K562 (cell line): ENCODE measurements around the gene KCNA2. TPM values are rescaled to one million over a fixed set of nuclear protein-coding genes. Genes with fewer than 3 reads are reported as not detected.

Experiments used
- CBX5 ChIP-seq: IDR thresholded peaks from 2 replicates; pipeline ENCODE4 v1.6.1; 2014; ENCODE audit warnings: low read depth, borderline replicate concordance
- DEAF1 ChIP-seq: fragments of 450-650 bp; formaldehyde crosslinking; IDR thresholded peaks from 2 replicates; pipeline ENCODE4 v1.4.0; 2020; ENCODE audit warnings: mild to moderate bottlenecking, moderate library complexity
- FOS ChIP-seq: IDR thresholded peaks from 3 replicates; pipeline ENCODE4 v1.6.1; 2011; ENCODE audit not compliant: insufficient read length; ENCODE audit errors: extremely low read depth
- FOXK2 ChIP-seq, 2 experiments: fragments of 450-650 bp; IDR thresholded peaks in 1 of 2; conservative IDR thresholded peaks in 1 of 2; 2 replicates each; pipeline ENCODE4 v1.6.1; 2016; ENCODE audit warnings: low read depth in 2 of 2, mild to moderate bottlenecking in 1 of 2
- HMGN3 ChIP-seq: IDR thresholded peaks from 2 replicates; pipeline ENCODE4 v1.6.1; 2011; ENCODE audit warnings: borderline replicate concordance, low read depth, mild to moderate bottlenecking, mixed read lengths, low read length; ENCODE audit not compliant: insufficient read length; ENCODE audit errors: extremely low read depth
- KLF16 ChIP-seq: IDR thresholded peaks from 2 replicates; pipeline ENCODE4 v1.6.1; 2016; ENCODE audit warnings: antibody characterized with exemption
- LCOR ChIP-seq: sonication (generic); formaldehyde crosslinking; IDR thresholded peaks from 2 replicates; pipeline ENCODE4 v1.8.0; 2022; ENCODE audit warnings: mild to moderate bottlenecking, missing genetic modification reagents
- MECOM ChIP-seq: fragments of 250-450 bp; sonication (Bioruptor Pico); IDR thresholded peaks from 2 replicates; pipeline ENCODE4 v1.8.0; 2022; ENCODE audit warnings: inconsistent platforms
- MTA1 ChIP-seq: fragments of 450-650 bp; IDR thresholded peaks from 2 replicates; pipeline ENCODE4 v1.6.1; 2017; ENCODE audit warnings: borderline replicate concordance
- SETDB1 ChIP-seq: IDR thresholded peaks from one replicate; pipeline ENCODE4 v1.6.1; 2012; ENCODE audit warnings: low read length, control low read depth, inconsistent platforms
- SMAD1 ChIP-seq: fragments of 150-350 bp; IDR thresholded peaks from 2 replicates; pipeline ENCODE4 v1.6.1; 2014; ENCODE audit warnings: low read length, low read depth; ENCODE audit not compliant: partially characterized antibody
- SOX6 ChIP-seq: fragments of 450-650 bp; IDR thresholded peaks from 2 replicates; pipeline ENCODE4 v1.6.1; 2014; ENCODE audit warnings: mild to moderate bottlenecking
- SRF ChIP-seq, 2 experiments: fragments of 250-450, 450-650 bp in 1 of 2; sonication (Bioruptor Pico) in 1 of 2; sonication (generic) in 1 of 2; formaldehyde crosslinking; IDR thresholded peaks; 2 replicates each; pipeline versions ENCODE4 v1.5.0 to v1.5.1; 2020 to 2022; ENCODE audit warnings: mild to moderate bottlenecking in 1 of 2, missing genetic modification reagents in 1 of 2
- THRB ChIP-seq: fragments of 450-650 bp; formaldehyde crosslinking; conservative IDR thresholded peaks from 2 replicates; pipeline ENCODE4 v1.4.0; 2022; ENCODE audit warnings: mild to moderate bottlenecking, missing genetic modification characterization
- UBTF ChIP-seq, 2 experiments: IDR thresholded peaks; 2 replicates each; pipeline ENCODE4 v1.6.1; 2012; ENCODE audit warnings: improper control_type of control experiment in 2 of 2, low read depth in 2 of 2, low read length in 2 of 2, borderline replicate concordance in 1 of 2
- ZFP1 ChIP-seq: fragments of 450-650 bp; formaldehyde crosslinking; IDR thresholded peaks from 2 replicates; pipeline ENCODE4 v1.4.0; 2020; ENCODE audit warnings: mild to moderate bottlenecking, mixed read lengths
- ZNF124 ChIP-seq: sonication (generic); formaldehyde crosslinking; IDR thresholded peaks from 2 replicates; pipeline ENCODE4 v1.8.1; 2022; ENCODE audit warnings: missing genetic modification reagents
- ZNF133 ChIP-seq: fragments of 250-450 bp; sonication (Bioruptor Pico); IDR thresholded peaks from 2 replicates; pipeline ENCODE4 v1.4.0; 2020; ENCODE audit warnings: mild to moderate bottlenecking
- ZNF174 ChIP-seq: fragments of 250-450 bp; sonication (Bioruptor Pico); IDR thresholded peaks from 2 replicates; pipeline ENCODE4 v1.4.0; 2020; ENCODE audit warnings: mild to moderate bottlenecking
- ZNF212 ChIP-seq: fragments of 450-650 bp; formaldehyde crosslinking; IDR thresholded peaks from 2 replicates; pipeline ENCODE4 v1.4.0; 2020; ENCODE audit warnings: mild to moderate bottlenecking
- ZNF398 ChIP-seq: fragments of 250-450 bp; sonication (Bioruptor Pico); IDR thresholded peaks from 2 replicates; pipeline ENCODE4 v1.8.0; 2021; ENCODE audit warnings: moderate library complexity, mild to moderate bottlenecking, inconsistent platforms
- ZNF766 ChIP-seq: fragments of 200-800 bp; sonication (Bioruptor generic); conservative IDR thresholded peaks from 2 replicates; pipeline ENCODE4 v1.6.1; 2016; ENCODE audit warnings: missing genetic modification characterization, missing compliant biosample characterization
- polyA plus RNA-seq, 8 experiments: library from polyadenylated mRNA; depleted of rRNA in 4 of 8; stranded (reverse) in 5 of 8; unstranded in 3 of 8; fragments of >200 nt; fragmentation: Nextera tagmentation in 2 of 8; fragmentation: Illumina TruSeq in 1 of 8; extraction: Ambion mirVana in 2 of 8; extraction: Trizol in 1 of 8; gene quantifications; 2 replicates each; pipeline versions ENCODE4 v1.2.1 to v1.2.3, GENCODE V29; 2011 to 2014; ENCODE audit warnings: inconsistent platforms in 1 of 8, missing spikeins in 1 of 8
- total RNA-seq, 7 experiments: library from RNA; depleted of rRNA in 6 of 7; stranded (reverse); fragments of >200 nt in 6 of 7; fragmentation: Illumina TruSeq in 2 of 7; extraction: Trizol in 2 of 7; gene quantifications; 2 replicates each; pipeline versions ENCODE4 v1.2.1 to v1.2.3, GENCODE V29; 2011 to 2021; ENCODE audit warnings: low replicate concordance in 1 of 7

Gene KCNA2
- total and polyA plus RNA-seq, 9 of the 15 experiments (the other 6 are each of a cell fraction or from before 2014, with no cell fraction given) = not detected

- no peak for TF ChIP-seq ZNF174 (CRISPR knock-in tag)
- no peak; the same call in 1 of the 2 replicates for TF ChIP-seq LCOR
- no peak for TF ChIP-seq MECOM (CRISPR knock-in tag)
- no peak for TF ChIP-seq CBX5
- TF ChIP-seq FOS = no peak
- no peak for TF ChIP-seq MTA1
- peak; percentile 56 for TF ChIP-seq DEAF1 (CRISPR knock-in tag)
- no peak for TF ChIP-seq FOXK2 (conservative IDR thresholded peaks at IDR 0.05 in 1 of 2, IDR thresholded peaks at IDR 0.05 in 1 of 2; ENCODE audit: low read depth in 2 of 2)
- no peak for TF ChIP-seq SRF (CRISPR knock-in tag; IDR thresholded peaks at IDR 0.05)
- TF ChIP-seq ZNF212 (CRISPR knock-in tag) = no peak
- TF ChIP-seq SMAD1 = no peak
- TF ChIP-seq ZFP1 (CRISPR knock-in tag) = no peak
- TF ChIP-seq ZNF766 (CRISPR knock-in tag) = no peak
- TF ChIP-seq ZNF124 (CRISPR knock-in tag) = no peak
- peak; percentile 86 for TF ChIP-seq KLF16
- no peak for TF ChIP-seq THRB (CRISPR knock-in tag)
- TF ChIP-seq ZNF133 (CRISPR knock-in tag) = no peak
- TF ChIP-seq SOX6 = peak; percentile 49
- TF ChIP-seq HMGN3 = peak; percentile 92
- TF ChIP-seq SETDB1 = no peak
- peak in 1 of 2 experiments; percentile 68; a peak in 2 of 4 replicates for TF ChIP-seq UBTF (IDR thresholded peaks at IDR 0.05; ENCODE audit: borderline replicate concordance in 1 of 2, low read depth in 2 of 2, low read length in 2 of 2)
- TF ChIP-seq ZNF398 (CRISPR knock-in tag) = no peak
Measured at GRCh38 chr1:110619412-110620249, 13.5 kb upstream of the KCNA2 start (continued).
